Caco-2 (cell line): Measurements from ENCODE around the gene CACNA1G. TPM values are rescaled to one million over a fixed set of nuclear protein-coding genes. Genes with fewer than 3 reads are reported as not detected.

Experiments used
- BruUV-seq: library from RNA; stranded (reverse); fragments of 400-500 nt; replicated peaks from 2 replicates; lab custom pipeline; 2021; lab: Mats Ljungman, UMichigan
- CTCF ChIA-PET: fragments of 300-600 bp; sonication (Branson Sonifier 250); formaldehyde crosslinking; loops from one replicate; lab custom pipeline; 2022; ENCODE audit warnings: antibody characterized with exemption; lab: Charles Lee
- POLR2A ChIA-PET: fragments of 300-600 bp; sonication (Branson Sonifier 250); formaldehyde crosslinking; loops from one replicate; lab custom pipeline; 2022; ENCODE audit warnings: antibody characterized with exemption; lab: Charles Lee
- DNase-seq, 2 experiments: peaks; one replicate each; pipeline versions ENCODE4 v3.0.0 to v3.0.0-alpha.2; 2020 to 2022
- H3K27me3 ChIP-seq: replicated peaks from 2 replicates; pipeline ENCODE4 v1.6.0; 2011; ENCODE audit warnings: low read length; ENCODE audit not compliant: control insufficient read depth, insufficient read depth
- H3K36me3 ChIP-seq: 2 replicates; pipeline ENCODE4 v1.5.1; 2011; ENCODE audit warnings: low read length; ENCODE audit not compliant: control insufficient read depth, insufficient read depth
- H3K4me1 ChIP-seq: fragments of 250-450 bp; sonication (Bioruptor Pico); 2 replicates; pipeline ENCODE4 v1.5.1; 2020; ENCODE audit warnings: mild to moderate bottlenecking
- H3K4me3 ChIP-seq: 2 replicates; pipeline ENCODE4 v1.5.1; 2011; ENCODE audit warnings: low read depth, mild to moderate bottlenecking, control low read depth, low read length
- H3K9me3 ChIP-seq: fragments of 250-450 bp; sonication (Bioruptor Pico); 2 replicates; pipeline ENCODE4 v1.5.1; 2020; ENCODE audit warnings: mild to moderate bottlenecking, moderate library complexity
- H3K27ac Mint-ChIP-seq: one replicate; pipeline ENCODE4 v1.8.0; 2022; ENCODE audit warnings: mixed read lengths; ENCODE audit not compliant: unreplicated experiment
- H3K27me3 Mint-ChIP-seq: one replicate; pipeline ENCODE4 v1.8.0; 2022; ENCODE audit warnings: mixed read lengths; ENCODE audit not compliant: insufficient read depth, unreplicated experiment
- H3K36me3 Mint-ChIP-seq: one replicate; pipeline ENCODE4 v1.8.0; 2022; ENCODE audit warnings: mild to moderate bottlenecking, mixed read lengths; ENCODE audit not compliant: insufficient read depth, unreplicated experiment
- H3K4me1 Mint-ChIP-seq: one replicate; pipeline ENCODE4 v1.8.0; 2022; ENCODE audit warnings: low read depth, mixed read lengths; ENCODE audit not compliant: unreplicated experiment
- H3K4me3 Mint-ChIP-seq: one replicate; pipeline ENCODE4 v1.8.0; 2022; ENCODE audit warnings: mild to moderate bottlenecking, moderate library complexity, mixed read lengths; ENCODE audit not compliant: unreplicated experiment
- H3K9me3 Mint-ChIP-seq: one replicate; pipeline ENCODE4 v1.8.0; 2022; ENCODE audit warnings: mixed read lengths; ENCODE audit not compliant: unreplicated experiment
- CTCF ChIP-seq, 2 experiments: fragments of 200-600 bp in 1 of 2; IDR thresholded peaks; 1 replicate in 1 of 2; 2 replicates in 1 of 2; pipeline versions ENCODE4 v1.5.1 to v1.8.0; 2011 to 2022; ENCODE audit warnings: antibody characterized with exemption in 1 of 2, control low read depth in 1 of 2, inconsistent platforms in 1 of 2, low read depth in 1 of 2, low read length in 1 of 2, mild to moderate bottlenecking in 1 of 2, moderate library complexity in 1 of 2; ENCODE audit not compliant: insufficient read depth in 1 of 2, severe bottlenecking in 1 of 2, unreplicated experiment in 1 of 2
- intact Hi-C: fragments of 100-400 bp; cut with micrococcal nuclease; formaldehyde crosslinking; loops from one replicate; pipeline ENCODE4 v1.10.0; 2022; ENCODE audit not compliant: unreplicated experiment
- total RNA-seq: library from RNA; stranded (reverse); gene quantifications from 2 replicates; pipeline ENCODE4 v1.2.3, GENCODE V29; 2022

The CACNA1G gene
- total RNA-seq, 1 experiment from 2014 or later, result 1.4 TPM

GRCh38 chr17:50575581-50576210 lies 15.2 kb downstream of the CACNA1G start:
- Mint-ChIP-seq H3K4me3 (no peak overlapping the region), H3K27me3 (peaks cover 2% of the 10 kb centered on the region), H3K27ac (no peak overlapping the region), H3K4me1 (no peaks in the 10 kb centered on the region), H3K36me3 (no peaks in the 10 kb centered on the region), H3K9me3 (no peaks in the 10 kb centered on the region)
- intact Hi-C loops, result no loop called here
- Histone ChIP-seq H3K4me3 (no peak overlapping the region), H3K27me3 (no peaks in the 10 kb centered on the region), H3K36me3 (no peaks in the 10 kb centered on the region), H3K9me3 (no peaks in the 10 kb centered on the region), H3K4me1 (no peaks in the 10 kb centered on the region)
- POLR2A ChIA-PET, result interaction anchor here (0.5 to 1.1 kb wide), 2 partner anchors 60 to 144 kb away, joined by 3 read pairs; partner anchors contain the start of gene LUC7L3
- DNase-seq, result peak in 1 of 2 experiments; percentile 68
- CTCF ChIA-PET, result interaction anchor here (0.8 to 3.5 kb wide), 7 partner anchors 15 to 73 kb away, joined by 3 to 15 read pairs (median 5); partner anchors contain the start of gene CACNA1G
- TF ChIP-seq CTCF (IDR thresholded peaks at IDR 0.05; ENCODE audit: insufficient read depth in 1 of 2, low read depth in 1 of 2, low read length in 1 of 2, severe bottlenecking in 1 of 2, unreplicated experiment in 1 of 2), result peak; percentile 36 to 39
- no TSS peak for BruUV-seq

DNA sequence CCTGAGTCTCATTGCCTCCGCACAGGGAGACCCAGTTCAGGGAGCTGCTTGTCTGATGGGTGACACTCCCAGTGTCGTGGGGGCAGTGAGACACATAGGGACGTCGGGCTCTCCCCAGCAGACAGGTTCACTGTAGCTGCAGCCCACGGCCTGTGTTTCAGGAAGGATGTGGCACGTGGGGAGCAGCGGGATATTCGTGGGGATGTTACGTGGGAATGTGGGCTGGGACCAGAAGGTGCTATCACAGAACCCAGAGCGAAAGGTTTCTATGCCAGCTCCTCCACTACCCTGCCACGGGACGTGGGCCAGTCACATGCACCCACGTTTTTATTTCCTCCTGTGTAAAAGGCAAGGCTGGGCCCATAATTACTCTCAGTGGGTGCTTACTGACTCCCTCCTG lies 16.3 kb downstream of the CACNA1G start:
- H3K4me3 ChIP-seq, result no peak overlapping the region
- H3K36me3 ChIP-seq, result no peaks in the 10 kb centered on the region
- Mint-ChIP-seq H3K27ac (no peak overlapping the region), H3K27me3 (peaks cover 2% of the 10 kb centered on the region), H3K4me1 (no peaks in the 10 kb centered on the region), H3K9me3 (no peaks in the 10 kb centered on the region), H3K4me3 (no peak overlapping the region), H3K36me3 (no peaks in the 10 kb centered on the region)
- intact Hi-C loops, result no loop called here
- POLR2A ChIA-PET, result no interaction called here
- BruUV-seq, result no TSS peak
- no peak for DNase-seq
- H3K27me3 ChIP-seq, result no peaks in the 10 kb centered on the region
- H3K9me3 ChIP-seq, result peaks cover 1% of the 10 kb centered on the region; the same call in 1 of the 2 replicates
- CTCF ChIA-PET, result interaction anchor here (1.2 to 3.5 kb wide), 4 partner anchors 16 to 51 kb away, joined by 3 to 15 read pairs (median 10); partner anchors contain the start of gene CACNA1G
- H3K4me1 ChIP-seq, result no peaks in the 10 kb centered on the region
- no peak for TF ChIP-seq CTCF (IDR thresholded peaks at IDR 0.05; ENCODE audit: insufficient read depth in 1 of 2, low read depth in 1 of 2, low read length in 1 of 2, severe bottlenecking in 1 of 2, unreplicated experiment in 1 of 2)

GRCh38 chr17:50577451-50577954 lies 17.0 kb downstream of the CACNA1G start:
- no peaks in the 10 kb centered on the region for H3K4me1 Mint-ChIP-seq
- no peak overlapping the region for H3K4me3 Mint-ChIP-seq
- DNase-seq, result no peak
- no peak overlapping the region for H3K27ac Mint-ChIP-seq
- ChIA-PET CTCF (interaction anchor here (1.5 kb wide), 1 partner anchor 30 kb away, joined by 6 read pairs; the partner anchor contains the start of gene SPATA20), POLR2A (no interaction called here)
- Histone ChIP-seq H3K9me3 (peaks cover 3% of the 10 kb centered on the region; the same call in 1 of the 2 replicates), H3K36me3 (no peaks in the 10 kb centered on the region), H3K4me3 (no peak overlapping the region), H3K27me3 (no peaks in the 10 kb centered on the region), H3K4me1 (no peaks in the 10 kb centered on the region)
- no peaks in the 10 kb centered on the region for H3K36me3 Mint-ChIP-seq
- peaks cover 2% of the 10 kb centered on the region for H3K27me3 Mint-ChIP-seq
- H3K9me3 Mint-ChIP-seq, result no peaks in the 10 kb centered on the region
- no TSS peak for BruUV-seq
- TF ChIP-seq CTCF (IDR thresholded peaks at IDR 0.05; ENCODE audit: insufficient read depth in 1 of 2, low read depth in 1 of 2, low read length in 1 of 2, severe bottlenecking in 1 of 2, unreplicated experiment in 1 of 2), result no peak
- intact Hi-C loops, result no loop called here
